ENCODE data around the gene MGA. TPM values are rescaled to one million over a fixed set of nuclear protein-coding genes. Genes with fewer than 3 reads are reported as not detected.

The MGA gene
- total and polyA plus RNA-seq, 2 of the 8 experiments (the other 6 are each of a cell fraction or from before 2014, with no cell fraction given) = 7.6 to 53.2 TPM

- no peak overlapping the region for H4K8ac ChIP-seq (ENCODE audit: extremely low read depth, insufficient read depth, low read length)
- no peaks in the 10 kb centered on the region for H3K27me3 ChIP-seq (replicated peaks in 1 of 4; ENCODE audit: control insufficient read depth in 3 of 4, extremely low read depth in 1 of 4, insufficient read depth in 3 of 4, low read length in 3 of 4)
- H4K91ac ChIP-seq (replicated peaks; ENCODE audit: insufficient read length, low read length) = no peak overlapping the region
- no peak overlapping the region for H3K4me3 ChIP-seq (ENCODE audit: extremely low read depth in 1 of 4, insufficient read depth in 2 of 4, low read depth in 3 of 4, low read length in 4 of 4)
- H2AFZ ChIP-seq (ENCODE audit: low read length) = no peak overlapping the region
- TF ChIP-seq POU5F1 (IDR thresholded peaks at IDR 0.05; ENCODE audit: low read depth, low read length) (no peak), FOSL1 (IDR thresholded peaks at IDR 0.05; ENCODE audit: insufficient read depth, low read depth, low read length) (no peak), BRCA1 (IDR thresholded peaks at IDR 0.05; ENCODE audit: low read depth, low read length) (no peak), CBX8 (IDR thresholded peaks at IDR 0.05; ENCODE audit: borderline replicate concordance, low read depth, low read length) (no peak), SIRT6 (IDR thresholded peaks at IDR 0.05; ENCODE audit: low read length) (no peak), HDAC6 (IDR thresholded peaks at IDR 0.05; ENCODE audit: low read depth, low read length) (no peak), RXRA (IDR thresholded peaks at IDR 0.05; ENCODE audit: insufficient read depth, low read depth, low read length) (no peak), SIN3A (conservative IDR thresholded peaks at IDR 0.05 in 1 of 2, IDR thresholded peaks at IDR 0.05 in 1 of 2; ENCODE audit: low read depth in 1 of 2, low read length in 2 of 2) (no peak), CHD2 (IDR thresholded peaks at IDR 0.05; ENCODE audit: low read length) (no peak), MAX (IDR thresholded peaks at IDR 0.05) (no peak)
- H4K20me1 ChIP-seq (replicated peaks in 1 of 2; ENCODE audit: control insufficient read depth in 1 of 2, insufficient read depth in 2 of 2, low read length in 2 of 2) = no peaks in the 10 kb centered on the region
- H2BK15ac ChIP-seq (ENCODE audit: low read length) = peak overlapping the region; percentile 36; the same call in 1 of the 2 replicates
- ChIA-PET POLR2A (ENCODE audit: partially characterized antibody) (interaction anchor here (0.8 to 5.1 kb wide), 2 partner anchors 10 to 17 kb away, joined by 3 to 24 read pairs; partner anchors contain the start of gene MAPKBP1), CTCF (ENCODE audit: partially characterized antibody) (interaction anchor here (0.7 to 6.1 kb wide), 7 partner anchors 14 to 26 kb away, joined by 3 to 60 read pairs (median 4); partner anchors contain the start of gene MAPKBP1)
- H3K36me3 ChIP-seq (ENCODE audit: control insufficient read depth in 2 of 4, insufficient read depth in 4 of 4, low read length in 3 of 4) = no peaks in the 10 kb centered on the region
- no peak overlapping the region for H3K23ac ChIP-seq (ENCODE audit: insufficient read length)
- 0 out of 2 replicates have a peak overlapping the region, but pooled peaks have one; percentile 7 for H2BK5ac ChIP-seq (ENCODE audit: low read depth, low read length)
- H3K9ac ChIP-seq (replicated peaks in 1 of 4; ENCODE audit: extremely low read depth in 1 of 4, low read depth in 3 of 4, low read length in 3 of 4) = no peak overlapping the region
- H3K4me2 ChIP-seq (ENCODE audit: insufficient read depth in 1 of 2, low read depth in 2 of 2, low read length in 2 of 2) = no peak overlapping the region; a peak in 1 of 4 replicates
- H3K23me2 ChIP-seq (ENCODE audit: low read depth, low read length) = no peaks in the 10 kb centered on the region
- 0 out of 2 replicates have a peak overlapping the region, but pooled peaks have one; percentile 2 for H3K18ac ChIP-seq (ENCODE audit: extremely low read depth, low read length)
- peaks cover 6 to 19% (median 13%) of the 10 kb centered on the region in 4 experiments; a peak in 6 of 7 replicates for H3K4me1 ChIP-seq (replicated peaks in 1 of 4; ENCODE audit: control insufficient read depth in 3 of 4, insufficient read depth in 4 of 4, low read length in 3 of 4)
- peak overlapping the region; percentile 66 for H2AK5ac ChIP-seq (ENCODE audit: low read depth, low read length)
- no peak overlapping the region for H2BK20ac ChIP-seq (ENCODE audit: low read length)
- no peak overlapping the region for H3K4ac ChIP-seq (replicated peaks; ENCODE audit: insufficient read length, low read depth, low read length)
- no peaks in the 10 kb centered on the region for H3K9me3 ChIP-seq (ENCODE audit: insufficient read depth in 2 of 2, low read depth in 1 of 2, low read length in 1 of 2)
- H3K79me2 ChIP-seq (ENCODE audit: control insufficient read depth in 1 of 2, insufficient read depth in 2 of 2, low read length in 2 of 2) = no peaks in the 10 kb centered on the region; a peak in 1 of 4 replicates
- WGBS, 2 experiments (ENCODE audit: extremely low coverage in 1 of 2, insufficient coverage in 1 of 2, insufficient read length in 1 of 2, insufficient replicate concordance in 2 of 2, low coverage in 1 of 2, low lambda C conversion rate in 2 of 2, missing lambda C conversion rate in 1 of 2) = 91% methylated on average over 4 of the region's 4 CpGs; no CpG with 5 or more reads in 1 of the 2 experiments
- H4K5ac ChIP-seq (ENCODE audit: insufficient read length, low read depth, low read length) = no peak overlapping the region
- no peak overlapping the region for H2BK12ac ChIP-seq (ENCODE audit: low read depth, low read length)
- H3K56ac ChIP-seq (replicated peaks; ENCODE audit: insufficient read length, low read depth, low read length) = no peak overlapping the region
- FAIRE-seq = no peak
- no peaks in the 10 kb centered on the region for H3K79me1 ChIP-seq (ENCODE audit: low read depth, low read length)
- peak in 1 of 2 experiments; percentile 39 for DNase-seq (ENCODE audit: low read depth in 1 of 2, low spot score in 2 of 2)
- no peak overlapping the region for H2BK120ac ChIP-seq (replicated peaks; ENCODE audit: low read depth, low read length)
- no peak overlapping the region for H3K14ac ChIP-seq (ENCODE audit: insufficient read length)
- H3K27ac ChIP-seq (ENCODE audit: low read depth, low read length) = no peak overlapping the region
Observed at GRCh38 chr15:41791547-41791937, 131.3 kb downstream of the MGA start.

All from H1 (cell line).